ENCODE data around the gene KLF18.

DNA sequence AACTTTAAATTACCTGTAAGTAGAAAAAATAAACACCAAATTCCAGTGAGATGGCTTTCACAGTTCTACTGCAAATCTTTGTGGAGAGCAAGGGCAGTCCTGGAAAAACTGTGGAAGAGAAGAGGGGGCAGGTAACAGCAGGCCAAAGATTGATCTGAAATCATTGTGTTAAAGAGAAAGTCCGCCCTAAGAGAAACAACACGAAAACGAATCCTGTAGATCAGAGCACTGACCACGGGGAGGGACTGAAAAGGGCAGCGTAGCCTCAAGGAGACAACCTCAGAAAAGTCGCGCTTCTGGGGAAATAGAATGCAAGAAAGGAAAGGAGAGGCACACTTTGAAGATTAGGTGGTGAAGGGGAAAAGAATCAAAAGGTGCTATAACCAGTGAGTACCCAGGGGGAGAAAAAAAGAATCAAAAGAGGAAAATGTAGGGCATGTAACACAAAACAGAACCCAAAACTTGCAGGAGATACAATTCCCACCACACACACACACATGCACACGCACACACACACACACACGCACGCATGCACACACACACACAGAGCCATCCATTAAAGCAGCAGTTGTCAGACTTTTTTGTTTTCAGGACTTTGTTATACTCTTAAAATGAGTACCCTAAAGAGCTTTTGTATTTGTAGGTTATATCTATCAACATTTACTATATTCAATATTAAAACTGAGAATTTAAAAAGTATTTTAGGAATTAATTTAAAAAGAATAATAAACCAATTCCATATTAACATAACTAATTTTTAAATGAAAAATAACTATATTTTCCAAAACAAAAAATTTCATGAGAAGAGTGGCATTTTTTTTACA, 50.8 kb downstream of the KLF18 start:
- TF ChIP-seq ZNF274 (IDR thresholded peaks at IDR 0.05; ENCODE audit: low read depth, low read length) (no peak), SUZ12 (IDR thresholded peaks at IDR 0.05; ENCODE audit: extremely low read depth, insufficient read depth, insufficient read length) (no peak)
